GF-D8 (cell line): ENCODE measurements around the gene PRPSAP1.

ENCODE experiments used
- DNase-seq: peaks from one replicate; lab custom pipeline; 2025; lab: John Stamatoyannopoulos, UW

Gene PRPSAP1

GRCh38 chr17:76353599-76354316 is at the start of gene PRPSAP1:
PRPSAP1 (minus strand) TSS chr17:76353916; CDS start chr17:76353703, 213 bp downstream.
- peak; percentile 74 for DNase-seq

GRCh38 chr17:76402711-76403110 is 49.0 kb upstream of the PRPSAP1 start:
- DNase-seq, result no peak

- no peak for DNase-seq
Observed at GRCh38 chr17:76399175-76400172, 45.8 kb upstream of the PRPSAP1 start.

GRCh38 chr17:76398523-76399174 is 44.9 kb upstream of the PRPSAP1 start:
- no peak for DNase-seq

GRCh38 chr17:76397687-76398522 is 44.2 kb upstream of the PRPSAP1 start:
- DNase-seq, result peak; percentile 16

GRCh38 chr17:76397184-76397583 is 43.5 kb upstream of the PRPSAP1 start:
- no peak for DNase-seq

GRCh38 chr17:76395980-76396379 is 42.3 kb upstream of the PRPSAP1 start:
- DNase-seq, result no peak

- DNase-seq, result no peak
Observed at GRCh38 chr17:76394166-76394565, 40.5 kb upstream of the PRPSAP1 start.

- DNase-seq, result no peak
Observed at GRCh38 chr17:76391200-76391715, 37.5 kb upstream of the PRPSAP1 start.

GRCh38 chr17:76390003-76390421 is 36.3 kb upstream of the PRPSAP1 start:
- DNase-seq, result no peak

- DNase-seq, result no peak
Observed at GRCh38 chr17:76388966-76389888, 35.5 kb upstream of the PRPSAP1 start.

- no peak for DNase-seq
Observed at GRCh38 chr17:76386966-76387765, 33.5 kb upstream of the PRPSAP1 start.

GRCh38 chr17:76385892-76386786 is 32.4 kb upstream of the PRPSAP1 start:
- DNase-seq, result peak; percentile 71

GRCh38 chr17:76384987-76385891 is 31.5 kb upstream of the PRPSAP1 start:
- DNase-seq, result no peak

- peak; percentile 16 for DNase-seq
Observed at GRCh38 chr17:76384222-76384986, 30.7 kb upstream of the PRPSAP1 start, which contains the start of gene SPHK1. SPHK1 (plus strand) TSS chr17:76384609; CDS start chr17:76385645, 1,036 bp downstream.

- peak; percentile 47 for DNase-seq
Observed at GRCh38 chr17:76383546-76384221, 30.0 kb upstream of the PRPSAP1 start.
